GM23248 (cell line): Measurements from ENCODE around the gene SEZ6.

Experiments
- EZH2 ChIP-seq: fragments of 200-600 bp; sonication (generic); IDR thresholded peaks from 2 replicates; pipeline ENCODE4 v1.6.1; 2018; ENCODE audit warnings: antibody characterized with exemption, mild to moderate bottlenecking; ENCODE audit not compliant: insufficient read depth, poor library complexity, severe bottlenecking
- EZH2phosphoT487 ChIP-seq: fragments of 200-600 bp; sonication (generic); IDR thresholded peaks from 2 replicates; pipeline ENCODE4 v1.6.1; 2018; ENCODE audit warnings: antibody characterized with exemption, moderate library complexity, mild to moderate bottlenecking, low read depth; ENCODE audit not compliant: insufficient read depth

DNA sequence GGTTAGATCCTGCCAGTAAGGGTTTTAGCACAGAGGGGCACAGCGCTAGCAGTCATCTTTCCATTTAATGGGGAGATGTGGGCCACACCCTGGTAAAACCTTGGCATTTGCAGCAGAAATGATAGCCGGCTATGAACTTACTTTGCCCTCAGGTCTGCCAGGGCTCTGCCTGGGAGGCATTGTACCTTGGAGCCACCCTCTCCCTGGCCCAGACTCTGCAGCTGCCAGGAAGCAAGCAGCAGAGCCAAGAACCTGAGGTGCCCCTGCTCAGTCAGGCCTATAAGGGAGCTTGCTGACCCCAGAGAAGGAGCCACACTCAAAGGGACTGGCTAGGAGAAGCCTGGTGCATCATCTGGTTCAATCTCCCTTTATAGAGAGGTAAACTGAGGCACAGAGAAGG, 30.8 kb downstream of the SEZ6 start:
- no peak for TF ChIP-seq EZH2phosphoT487
- TF ChIP-seq EZH2 = no peak
